Motor neuron (in vitro differentiated cells): Measurements from ENCODE around the gene STRN4. TPM values are rescaled to one million over a fixed set of nuclear protein-coding genes. Genes with fewer than 3 reads are reported as not detected.
A peak's percentile ranks its signal among the peaks of the same experiment; 100 is the strongest.

Source experiments
- ATAC-seq, 8 experiments: fragments of 200-7000 bp; cut with Tn5 transposase; replicated peaks in 6 of 8; 2 replicates each; pipeline ENCODE4 v1.8.0; 2021; ENCODE audit warnings: mild to moderate bottlenecking in 8 of 8, moderate library complexity in 8 of 8
- H3K27ac ChIP-seq, 2 donors: fragments of 250-450 bp; sonication (Bioruptor Pico); 2 replicates each; pipeline ENCODE4 v1.9.0; 2021; ENCODE audit warnings: antibody characterized with exemption in 2 of 2, mild to moderate bottlenecking in 2 of 2, moderate library complexity in 1 of 2
- H3K4me1 ChIP-seq, 2 donors: fragments of 250-450 bp; sonication (Bioruptor Pico); replicated peaks in 1 of 2; 2 replicates each; pipeline ENCODE4 v1.6.1; 2021; ENCODE audit warnings: antibody characterized with exemption in 2 of 2, mild to moderate bottlenecking in 2 of 2, moderate library complexity in 1 of 2
- H3K4me3 ChIP-seq, 5 donors: fragments of 250-450 bp; sonication (Bioruptor Pico); 2 replicates each; pipeline ENCODE4 v1.9.0; 2021; ENCODE audit warnings: antibody characterized with exemption in 5 of 5, mild to moderate bottlenecking in 5 of 5, moderate library complexity in 4 of 5
- WGBS, 10 experiments: fragments of 450-650 bp; shearing (Covaris generic); methylation state at CpG; one replicate each; pipeline ENCODE4 v1.0.0; 2022; 5-methylcytosine and 5-hydroxymethylcytosine counted together
- in situ Hi-C, 9 experiments: fragments of 400-800 bp; cut with MboI; loops; one replicate each; pipeline ENCODE4 v1.15.0; 2021; ENCODE audit warnings: low sequenced_read_pairs in 9 of 9, low pct_unique_long_range_greater_than_20kb in 2 of 9; ENCODE audit not compliant: unreplicated experiment in 9 of 9
- total RNA-seq, 8 experiments: library from RNA; unstranded; fragments of 300-600 nt; gene quantifications; 2 replicates each; pipeline versions ENCODE4 v1.2.3 to v1.2.4, GENCODE V29; 2022

The STRN4 gene
- total RNA-seq, 8 experiments from 2014 or later, result 37.2 to 94.3 (median 75.1) TPM

DNA sequence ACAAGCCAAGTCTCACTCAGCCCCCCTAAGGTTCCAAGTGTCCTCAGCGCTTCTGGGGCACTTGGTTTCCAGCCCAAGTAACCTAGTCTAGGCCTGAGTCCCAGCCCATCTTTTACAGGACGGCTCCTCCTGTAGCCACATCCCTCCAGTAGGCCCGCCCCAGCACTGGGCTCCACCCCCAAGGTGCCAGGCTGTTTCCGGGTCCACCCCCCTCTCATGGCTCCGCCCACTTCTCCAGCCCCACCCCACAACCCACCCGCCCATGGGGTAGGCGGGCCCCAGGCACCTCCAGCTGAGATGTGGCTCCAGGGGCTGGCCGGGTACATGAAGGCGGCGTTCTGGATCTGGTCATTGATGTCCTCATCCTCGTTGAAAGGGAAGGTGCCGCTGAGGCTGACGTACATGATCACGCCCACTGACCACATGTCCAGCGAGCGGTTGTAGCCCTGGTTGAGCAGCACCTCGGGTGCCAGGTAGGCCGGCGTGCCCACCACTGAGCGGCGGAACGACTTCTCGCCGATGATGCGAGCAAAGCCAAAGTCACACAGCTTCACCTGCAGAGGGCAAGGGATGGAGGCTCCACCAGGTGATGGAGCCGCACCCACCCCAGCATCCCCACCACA is 68.0 kb downstream of the STRN4 start:
- Histone ChIP-seq H3K4me1 (no peaks in the 10 kb centered on the region), H3K27ac (no peak overlapping the region), H3K4me3 (no peak overlapping the region)
- 80 to 100% methylated on average over 1 to 2 of the region's 26 CpGs; no CpG with 5 or more reads in 8 of the 10 experiments for WGBS, 10 experiments
- peak in 5 of 8 experiments; percentile 31 to 69 (median 35) for ATAC-seq
- in situ Hi-C loops, result no loop called here

DNA sequence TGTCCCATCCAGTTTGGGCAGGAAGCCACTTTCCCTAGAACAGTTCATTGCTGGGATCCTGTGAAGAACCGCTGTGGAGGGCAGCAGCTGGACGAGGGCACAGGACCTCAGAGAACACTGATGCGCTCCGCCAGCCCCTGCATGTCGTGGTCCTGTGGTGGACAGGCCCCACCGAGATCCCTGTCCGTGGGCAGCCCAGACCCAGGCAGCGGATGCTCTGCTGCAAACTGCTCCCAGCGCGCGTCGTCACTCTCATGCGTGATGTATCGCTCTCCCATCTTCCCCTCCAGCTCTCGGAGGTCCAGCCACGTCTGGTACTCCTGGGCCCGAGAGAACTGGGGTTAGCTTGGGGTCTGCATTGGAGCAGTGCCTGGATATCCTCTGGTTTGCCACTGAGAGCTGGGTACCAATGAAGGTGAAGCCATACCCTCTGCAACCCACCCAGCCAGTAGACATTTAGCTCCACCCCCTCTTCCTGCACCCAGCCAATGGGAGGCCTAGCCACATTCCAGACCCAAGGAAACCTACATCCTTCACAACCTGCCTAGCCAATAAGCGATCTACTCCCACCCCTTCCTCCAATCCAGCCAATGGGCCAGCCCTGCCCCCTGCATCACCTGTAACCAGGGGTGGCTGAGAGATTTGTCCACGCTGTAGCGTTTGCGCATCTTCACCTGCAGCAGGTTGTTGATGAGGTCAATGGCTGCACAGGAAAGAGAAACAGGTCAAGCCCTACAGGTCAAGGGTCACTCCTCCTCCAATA is 71.7 kb downstream of the STRN4 start:
- no peaks in the 10 kb centered on the region for H3K4me1 ChIP-seq
- no peak overlapping the region for H3K27ac ChIP-seq
- in situ Hi-C loops, result loop anchor here in 1 of 9 experiments (25.0 kb wide), 1 partner anchor 137 kb away; no protein-coding TSS in a partner anchor
- WGBS, 10 experiments, result 80 to 100% (median 92%) methylated on average over 1 to 4 of the region's 21 CpGs; no CpG with 5 or more reads in 5 of the 10 experiments
- H3K4me3 ChIP-seq, result no peak overlapping the region
- peak; percentile 16 to 97 (median 41) for ATAC-seq

DNA sequence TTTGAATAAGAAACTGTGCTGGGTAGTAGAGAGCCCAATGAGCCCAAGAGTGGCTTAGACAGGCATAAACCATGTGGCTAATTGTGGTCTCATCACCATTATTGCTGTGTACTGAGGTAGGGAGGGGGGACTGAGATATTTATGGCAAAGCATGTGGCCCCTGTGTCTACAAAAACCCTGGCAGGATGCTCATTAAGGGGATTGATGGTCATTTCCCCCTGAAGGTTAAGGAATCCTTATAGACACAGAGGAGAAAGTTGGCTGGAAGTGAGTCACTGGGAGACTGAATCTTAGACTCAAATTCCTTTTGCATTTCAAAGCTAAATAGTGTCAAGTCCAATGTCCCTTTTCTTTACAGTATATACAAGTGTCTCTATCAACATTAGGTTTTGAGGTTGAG is 75.4 kb downstream of the STRN4 start:
- ATAC-seq, result peak in 5 of 8 experiments; percentile 25 to 71 (median 50)
- Histone ChIP-seq H3K27ac (no peak overlapping the region), H3K4me3 (no peak overlapping the region), H3K4me1 (no peaks in the 10 kb centered on the region)
- in situ Hi-C loops, result loop anchor here in 1 of 9 experiments (25.0 kb wide), 1 partner anchor 134 kb away; no protein-coding TSS in a partner anchor

Other genes with a start within 250 kb of the STRN4 start
- 100 to 1,000 TPM; 107 to 350 (median 224) TPM for gene CALM3, start 145.1 kb downstream of the STRN4 start, total RNA-seq
- 1 to 10 TPM in 1 of 8 experiments, under 1 TPM in 6, not detected in 1; 0.27 to 1.7 (median 0.51) TPM for gene PTGIR, start 121.4 kb downstream of the STRN4 start, total RNA-seq
- gene GNG8, start 110.2 kb downstream of the STRN4 start, total RNA-seq, result not detected
- 10 to 100 TPM in 4 of 8 experiments, 1 to 10 TPM in 4; 1.9 to 16.3 (median 10.4) TPM for gene DACT3, start 85.3 kb downstream of the STRN4 start, total RNA-seq
- 10 to 100 TPM in 6 of 8 experiments, 1 to 10 TPM in 2; 6.5 to 33.2 (median 12.7) TPM for gene PRKD2, start 29.3 kb downstream of the STRN4 start, total RNA-seq
- gene FKRP, start 393 bp downstream of the STRN4 start, total RNA-seq, result 10 to 100 TPM; 10.7 to 32.8 (median 19.1) TPM
- 10 to 100 TPM; 54.6 to 98.0 (median 77.7) TPM for gene SLC1A5, start 42.1 kb upstream of the STRN4 start, total RNA-seq
- gene AP2S1, start 104.4 kb upstream of the STRN4 start, total RNA-seq, result 100 to 1,000 TPM; 115 to 265 (median 145) TPM
- 10 to 100 TPM; 17.5 to 53.7 (median 41.3) TPM for gene ARHGAP35, start 114.5 kb upstream of the STRN4 start, total RNA-seq